Esophagus muscularis mucosa (tissue), 4 donors: ENCODE data around the gene ZNF181. TPM values are rescaled to one million over a fixed set of nuclear protein-coding genes. Genes with fewer than 3 reads are reported as not detected.

Source experiments
- DNase-seq: peaks from one replicate; pipeline ENCODE4 v3.0.0-alpha.2; 2017; ENCODE audit errors: extremely low spot score
- H3K27ac ChIP-seq, 4 donors: fragments of 200-600 bp; sonication (generic); replicated peaks in 1 of 4; 1 replicate in 3 of 4; 2 replicates in 1 of 4; pipeline ENCODE4 v1.5.1; 2016 to 2019; ENCODE audit warnings: mild to moderate bottlenecking in 1 of 4
- H3K27me3 ChIP-seq, 4 donors: fragments of 200-600 bp; sonication (generic); one replicate each; pipeline versions ENCODE4 v1.5.1 to v1.6.0; 2016 to 2019
- H3K36me3 ChIP-seq, 4 donors: fragments of 200-600 bp; sonication (generic); one replicate each; pipeline ENCODE4 v1.5.1; 2016 to 2019
- H3K4me1 ChIP-seq, 4 donors: fragments of 200-600 bp; sonication (generic); one replicate each; pipeline ENCODE4 v1.5.1; 2016 to 2019
- H3K4me3 ChIP-seq, 4 donors: fragments of 200-600 bp; sonication (generic); 1 replicate in 2 of 4; 2 replicates in 2 of 4; pipeline ENCODE4 v1.5.1; 2016 to 2019; ENCODE audit warnings: mild to moderate bottlenecking in 4 of 4, moderate library complexity in 1 of 4
- H3K9me3 ChIP-seq, 4 donors: fragments of 200-600 bp; sonication (generic); 1 replicate in 3 of 4; 2 replicates in 1 of 4; pipeline ENCODE4 v1.5.1; 2016 to 2019
- CTCF ChIP-seq, 3 experiments: fragments of 200-600 bp in 2 of 3; fragments of 450-650 bp in 1 of 3; sonication (generic) in 2 of 3; IDR thresholded peaks; one replicate each; pipeline ENCODE4 v1.5.1; 2017 to 2019; ENCODE audit warnings: antibody characterized with exemption in 3 of 3, mild to moderate bottlenecking in 2 of 3, moderate library complexity in 1 of 3
- EP300 ChIP-seq: sonication (generic); formaldehyde crosslinking; IDR thresholded peaks from one replicate; pipeline ENCODE4 v1.6.1; 2017; ENCODE audit warnings: antibody characterized with exemption
- POLR2A ChIP-seq: fragments of 450-650 bp; IDR thresholded peaks from one replicate; pipeline ENCODE4 v1.6.1; 2017; ENCODE audit warnings: antibody characterized with exemption, moderate library complexity, mild to moderate bottlenecking, low read depth
- POLR2AphosphoS5 ChIP-seq, 2 donors: sonication (generic); formaldehyde crosslinking; IDR thresholded peaks; one replicate each; pipeline ENCODE4 v1.6.1; 2017; ENCODE audit warnings: antibody characterized with exemption in 2 of 2
- WGBS: methylation state at CpG from one replicate; pipeline ENCODE4 v1.1.5; 2018; 5-methylcytosine and 5-hydroxymethylcytosine counted together
- intact Hi-C: fragments of 100-400 bp; cut with DNase I; formaldehyde crosslinking; loops from one replicate; pipeline ENCODE4 v1.15.1; 2023
- total RNA-seq, 4 donors: library from RNA; depleted of rRNA; stranded (reverse); fragments of >200 nt; gene quantifications; one replicate each; pipeline versions ENCODE4 v1.1.0 to v1.2.1, GENCODE V29; 2016

ZNF181 gene
- total RNA-seq, 4 donors from 2014 or later: 22.6 to 31.6 (median 26.0) TPM

GRCh38 chr19:34690372-34690771, 43.7 kb upstream of the ZNF181 start:
- no peaks in the 10 kb centered on the region for H3K27me3 ChIP-seq
- H3K27ac ChIP-seq: no peak overlapping the region
- H3K9me3 ChIP-seq: peaks cover 9 to 49% (median 28%) of the 10 kb centered on the region in 4 donors
- intact Hi-C loops: no loop called here
- H3K4me3 ChIP-seq: no peak overlapping the region
- DNase-seq: no peak
- H3K4me1 ChIP-seq: no peaks in the 10 kb centered on the region
- TF ChIP-seq CTCF (IDR thresholded peaks at IDR 0.05): no peak
- TF ChIP-seq POLR2A: no peak
- no peak for TF ChIP-seq EP300
- no peak for TF ChIP-seq POLR2AphosphoS5 (IDR thresholded peaks at IDR 0.05)
- peaks cover 0 to 2% (median 0%) of the 10 kb centered on the region in 4 donors for H3K36me3 ChIP-seq
- WGBS: 86% methylated on average over 3 of the region's 3 CpGs

- no peak overlapping the region for H3K4me3 ChIP-seq
- TF ChIP-seq POLR2AphosphoS5 (IDR thresholded peaks at IDR 0.05) (no peak), EP300 (no peak)
- H3K4me1 ChIP-seq: no peaks in the 10 kb centered on the region
- H3K27ac ChIP-seq: no peak overlapping the region
- no peaks in the 10 kb centered on the region for H3K27me3 ChIP-seq
- intact Hi-C loops: no loop called here
- peaks cover 0 to 28% (median 7%) of the 10 kb centered on the region in 4 donors for H3K9me3 ChIP-seq
- 62% methylated on average over 2 of the region's 2 CpGs for WGBS
- DNase-seq: no peak
- no peaks in the 10 kb centered on the region for H3K36me3 ChIP-seq
These were observed 41.5 kb upstream of the ZNF181 start for GRCh38 chr19:34692549-34692948.

GRCh38 chr19:34707661-34708060, 26.4 kb upstream of the ZNF181 start:
- Histone ChIP-seq H3K27ac (no peak overlapping the region), H3K9me3 (peaks cover 0 to 4% (median 0%) of the 10 kb centered on the region in 4 donors), H3K4me1 (peaks cover 0 to 3% (median 0%) of the 10 kb centered on the region in 4 donors), H3K36me3 (no peaks in the 10 kb centered on the region), H3K27me3 (no peaks in the 10 kb centered on the region), H3K4me3 (no peak overlapping the region)
- DNase-seq: no peak
- intact Hi-C loops: no loop called here
- 67% methylated on average over 1 of the region's 2 CpGs for WGBS
- TF ChIP-seq POLR2AphosphoS5 (IDR thresholded peaks at IDR 0.05): no peak

- TF ChIP-seq POLR2A (no peak), POLR2AphosphoS5 (IDR thresholded peaks at IDR 0.05) (no peak), EP300 (no peak), CTCF (IDR thresholded peaks at IDR 0.05) (no peak)
- Histone ChIP-seq H3K9me3 (peaks cover 0 to 5% (median 0%) of the 10 kb centered on the region in 4 donors), H3K4me3 (no peak overlapping the region), H3K27ac (no peak overlapping the region), H3K4me1 (peaks cover 0 to 6% (median 0%) of the 10 kb centered on the region in 4 donors), H3K36me3 (no peaks in the 10 kb centered on the region), H3K27me3 (peaks cover 0 to 5% (median 0%) of the 10 kb centered on the region in 4 donors)
- intact Hi-C loops: loop anchor here (1.0 to 5.0 kb wide), 2 partner anchors 73 to 210 kb away; no protein-coding TSS in a partner anchor
- no peak for DNase-seq
- 61% methylated on average over 6 of the region's 6 CpGs for WGBS
These were observed 22.2 kb upstream of the ZNF181 start for GRCh38 chr19:34711890-34712289.

DNA sequence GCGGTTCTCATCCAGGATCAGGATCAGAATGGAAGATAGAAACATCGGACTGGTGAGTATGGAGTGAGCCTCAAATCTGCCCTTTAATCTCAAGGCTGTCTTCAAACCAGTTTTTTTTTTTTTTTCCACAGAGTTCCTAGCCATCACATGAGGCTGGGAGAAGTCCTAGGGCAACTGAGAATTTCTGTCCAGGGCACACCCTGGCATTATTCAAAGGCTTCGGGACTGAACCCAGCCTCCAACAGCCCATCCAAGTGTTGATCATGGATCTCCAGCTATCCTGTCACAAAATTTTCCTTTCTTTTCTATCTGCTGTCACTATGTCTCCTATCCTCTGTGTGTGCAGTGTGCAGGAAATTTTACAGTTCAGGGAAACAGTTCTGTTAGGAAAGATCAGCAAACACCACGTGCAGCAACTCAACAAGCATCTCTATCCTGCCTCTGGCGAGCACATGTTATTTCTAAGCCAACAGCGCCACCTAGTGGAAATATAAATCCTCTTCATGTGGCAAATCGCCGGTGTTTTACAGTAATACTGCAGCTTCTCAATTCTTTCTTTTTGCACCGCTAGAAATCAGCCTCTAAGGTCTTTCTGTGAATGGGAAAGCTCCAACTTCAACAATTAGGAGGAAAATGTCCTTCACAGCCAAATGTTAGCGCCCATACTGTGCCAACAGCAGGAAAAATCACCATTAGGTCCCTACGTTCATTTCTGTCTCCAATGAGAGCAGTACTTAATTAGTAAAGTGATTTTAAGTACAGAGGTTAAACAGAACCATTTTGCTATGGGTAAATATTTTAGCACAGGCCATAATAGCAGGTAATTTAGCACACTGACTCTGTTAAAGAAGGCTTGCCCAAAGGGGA, 21.4 kb upstream of the ZNF181 start:
- H3K36me3 ChIP-seq: no peaks in the 10 kb centered on the region
- intact Hi-C loops: loop anchor here (1.0 to 5.0 kb wide), 2 partner anchors 73 to 210 kb away; no protein-coding TSS in a partner anchor
- TF ChIP-seq POLR2A: no peak
- no peak for TF ChIP-seq POLR2AphosphoS5 (IDR thresholded peaks at IDR 0.05)
- TF ChIP-seq CTCF (IDR thresholded peaks at IDR 0.05): peak; percentile 78 to 87 (median 83)
- no peak for TF ChIP-seq EP300
- peaks cover 0 to 6% (median 0%) of the 10 kb centered on the region in 4 donors for H3K4me1 ChIP-seq
- no peak for DNase-seq
- 35% methylated on average over 11 of the region's 11 CpGs for WGBS
- no peak overlapping the region for H3K4me3 ChIP-seq
- H3K27me3 ChIP-seq: peaks cover 0 to 5% (median 0%) of the 10 kb centered on the region in 4 donors
- H3K27ac ChIP-seq: no peak overlapping the region
- peaks cover 0 to 5% (median 0%) of the 10 kb centered on the region in 4 donors for H3K9me3 ChIP-seq
